Karpas-422 (cell line): ENCODE measurements around the gene SSH2. TPM values are rescaled to one million over a fixed set of nuclear protein-coding genes. Genes with fewer than 3 reads are reported as not detected.

Source experiments
- DNase-seq: peaks from one replicate; pipeline ENCODE4 v3.0.0-alpha.2; 2015
- H2AFZ ChIP-seq: fragments of 200-600 bp; sonication (generic); 2 replicates; pipeline ENCODE4 v1.6.1; 2014; ENCODE audit warnings: antibody characterized with exemption, low read length, mixed read lengths
- H3K27ac ChIP-seq: fragments of 200-600 bp; sonication (generic); 2 replicates; pipeline ENCODE4 v1.5.1; 2014; ENCODE audit warnings: mild to moderate bottlenecking, low read length, moderate library complexity
- H3K27me3 ChIP-seq: fragments of 200-600 bp; sonication (generic); 2 replicates; pipeline ENCODE4 v1.6.1; 2014; ENCODE audit warnings: low read length, mixed read lengths
- H3K36me3 ChIP-seq: fragments of 200-600 bp; sonication (generic); 2 replicates; pipeline ENCODE4 v1.6.1; 2014; ENCODE audit warnings: low read length, mixed read lengths; ENCODE audit not compliant: insufficient read depth
- H3K4me1 ChIP-seq: fragments of 200-600 bp; sonication (generic); 2 replicates; pipeline ENCODE4 v1.6.1; 2014; ENCODE audit warnings: mild to moderate bottlenecking, low read length, mixed read lengths
- H3K4me2 ChIP-seq: fragments of 200-600 bp; sonication (generic); 2 replicates; pipeline ENCODE4 v1.6.1; 2014; ENCODE audit warnings: low read length, low read depth, mild to moderate bottlenecking; ENCODE audit not compliant: poor library complexity, severe bottlenecking
- H3K4me3 ChIP-seq: fragments of 200-600 bp; sonication (generic); 2 replicates; pipeline ENCODE4 v1.5.1; 2014; ENCODE audit warnings: mild to moderate bottlenecking, antibody characterized with exemption, low read length, mixed read lengths
- H3K79me2 ChIP-seq: fragments of 200-600 bp; sonication (generic); 2 replicates; pipeline ENCODE4 v1.6.1; 2014; ENCODE audit warnings: mild to moderate bottlenecking, low read length, mixed read lengths
- H3K9ac ChIP-seq: fragments of 200-600 bp; sonication (generic); 2 replicates; pipeline ENCODE4 v1.6.0; 2014; ENCODE audit warnings: low read length
- H3K9me2 ChIP-seq: fragments of 200-600 bp; sonication (generic), shearing (Covaris generic); replicated peaks from 2 replicates; pipeline ENCODE4 v1.6.0; 2014; ENCODE audit warnings: mild to moderate bottlenecking, low read length, moderate library complexity; ENCODE audit not compliant: insufficient read depth
- H3K9me3 ChIP-seq: fragments of 300-700, 200-600 bp; sonication (generic); 2 replicates; pipeline ENCODE4 v1.6.1; 2014; ENCODE audit warnings: low read length, mixed read lengths
- H4K20me1 ChIP-seq: fragments of 200-600 bp; sonication (generic); 2 replicates; pipeline ENCODE4 v1.6.1; 2014; ENCODE audit warnings: mild to moderate bottlenecking, antibody characterized with exemption, low read length, low read depth; ENCODE audit not compliant: insufficient read depth
- total RNA-seq: library from RNA; depleted of rRNA; stranded (reverse); fragments of >200 nt; shearing (Covaris generic); gene quantifications from 2 replicates; pipeline ENCODE4 v1.2.3, GENCODE V29; 2014; ENCODE audit warnings: low replicate concordance

SSH2 gene
- total RNA-seq, 1 experiment from 2014 or later: 53.9 TPM

DNA sequence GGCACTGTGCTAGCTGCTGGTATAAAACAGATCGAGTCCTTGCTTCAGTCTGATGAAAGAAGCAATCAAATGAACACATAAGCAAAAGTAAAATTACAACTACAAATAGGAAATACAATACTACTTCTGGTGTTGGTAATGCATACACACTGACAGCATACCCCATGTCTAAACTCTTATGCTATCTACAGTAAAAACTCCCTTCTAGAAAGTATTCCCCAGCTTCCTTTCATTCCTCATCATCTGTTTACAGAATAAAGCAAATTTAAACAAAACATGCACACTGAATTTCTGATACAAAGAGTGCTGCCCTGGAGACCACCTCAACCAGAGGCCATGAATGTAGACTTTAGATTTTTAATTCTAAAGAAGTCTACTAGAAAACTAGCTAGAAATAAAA, 109.6 kb downstream of the SSH2 start:
- Histone ChIP-seq H3K27ac (no peak overlapping the region), H3K9ac (no peak overlapping the region), H3K9me2 (no peaks in the 10 kb centered on the region), H3K4me1 (peaks cover 28% of the 10 kb centered on the region), H3K79me2 (peaks cover 75% of the 10 kb centered on the region), H2AFZ (no peak overlapping the region), H3K9me3 (no peaks in the 10 kb centered on the region), H3K36me3 (no peaks in the 10 kb centered on the region), H3K27me3 (no peaks in the 10 kb centered on the region), H4K20me1 (no peaks in the 10 kb centered on the region), H3K4me3 (no peak overlapping the region), H3K4me2 (no peak overlapping the region)
- DNase-seq: no peak

DNA sequence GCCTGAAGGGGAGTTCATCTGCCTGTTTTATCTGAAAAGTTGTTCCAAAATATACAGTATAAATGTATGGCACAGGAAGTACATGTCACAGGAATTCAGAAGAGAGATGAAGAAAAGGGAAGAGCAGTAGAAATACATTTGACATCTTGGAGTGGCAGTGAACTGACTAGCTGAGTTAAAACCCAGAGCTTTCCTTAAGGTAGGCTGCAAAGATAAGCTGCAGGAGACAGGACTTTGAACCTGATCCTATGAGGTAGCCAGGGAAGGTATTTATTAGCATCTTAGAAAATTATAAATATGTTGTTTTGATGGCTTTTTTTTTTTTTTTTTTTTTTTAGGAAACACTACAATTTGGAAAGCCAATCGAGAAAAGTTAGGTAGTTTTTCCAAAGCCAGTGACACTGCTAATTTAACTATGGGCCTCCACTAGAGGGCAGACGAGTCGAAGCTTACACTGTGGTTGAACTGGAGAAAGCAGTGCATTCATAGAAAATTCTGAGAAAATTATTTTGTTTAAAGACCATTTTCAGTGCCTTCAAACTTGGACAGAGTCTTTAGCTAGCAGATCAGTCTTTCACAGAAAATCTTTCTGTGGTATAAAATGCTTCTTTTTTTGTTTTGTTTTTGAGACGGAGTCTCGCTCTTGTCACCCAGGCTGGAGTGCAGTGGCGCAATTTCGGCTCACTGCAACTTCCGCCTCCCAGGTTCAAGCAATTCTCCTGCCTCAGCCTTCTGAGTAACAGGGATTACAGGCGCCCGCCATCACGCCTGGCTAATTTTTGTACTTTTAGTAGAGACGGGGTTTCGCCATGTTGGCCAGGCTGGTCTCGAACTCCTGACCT, 122.3 kb downstream of the SSH2 start:
- no peak overlapping the region for H3K4me2 ChIP-seq
- H3K9me3 ChIP-seq: no peaks in the 10 kb centered on the region
- no peaks in the 10 kb centered on the region for H3K9me2 ChIP-seq
- H2AFZ ChIP-seq: no peak overlapping the region
- H3K79me2 ChIP-seq: peaks cover 70% of the 10 kb centered on the region
- peaks cover 30% of the 10 kb centered on the region for H3K4me1 ChIP-seq
- H3K36me3 ChIP-seq: no peaks in the 10 kb centered on the region
- no peaks in the 10 kb centered on the region for H4K20me1 ChIP-seq
- H3K4me3 ChIP-seq: no peak overlapping the region
- no peak overlapping the region for H3K27ac ChIP-seq
- peak; percentile 90 for DNase-seq
- no peaks in the 10 kb centered on the region for H3K27me3 ChIP-seq
- H3K9ac ChIP-seq: no peak overlapping the region

- Histone ChIP-seq H2AFZ (no peak overlapping the region), H3K27me3 (no peaks in the 10 kb centered on the region), H3K4me3 (no peak overlapping the region), H3K27ac (no peak overlapping the region), H3K79me2 (peaks cover 84% of the 10 kb centered on the region), H3K4me2 (no peak overlapping the region), H3K9me2 (no peaks in the 10 kb centered on the region), H3K36me3 (no peaks in the 10 kb centered on the region; the same call in 1 of the 2 replicates), H4K20me1 (no peaks in the 10 kb centered on the region), H3K9me3 (no peaks in the 10 kb centered on the region), H3K9ac (no peak overlapping the region), H3K4me1 (peaks cover under 1% of the 10 kb centered on the region; the same call in 1 of the 2 replicates)
- no peak for DNase-seq
Observed at GRCh38 chr17:29802246-29802645, 127.8 kb downstream of the SSH2 start.

DNA sequence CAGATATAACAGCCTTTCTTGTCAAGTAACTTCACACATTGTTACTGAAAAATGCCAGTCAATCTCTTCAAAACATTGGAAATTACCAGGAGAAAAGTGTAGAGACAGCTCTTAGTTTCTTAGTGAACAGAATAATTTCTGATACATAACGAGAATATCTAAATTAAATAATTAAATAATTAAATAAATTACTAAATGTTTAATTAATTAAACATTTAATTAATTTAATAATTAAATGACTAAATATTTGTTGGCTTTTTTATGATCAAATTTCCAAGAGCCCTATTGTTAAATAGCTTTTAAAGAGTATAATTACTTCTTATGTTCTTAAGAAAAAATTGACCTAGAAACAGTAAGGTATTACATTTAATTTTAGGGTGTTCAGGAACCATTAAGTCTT, 129.6 kb downstream of the SSH2 start:
- no peak for DNase-seq
- H3K9me3 ChIP-seq: no peaks in the 10 kb centered on the region
- H3K4me1 ChIP-seq: no peaks in the 10 kb centered on the region
- no peak overlapping the region for H3K9ac ChIP-seq
- H3K9me2 ChIP-seq: no peaks in the 10 kb centered on the region
- no peak overlapping the region for H2AFZ ChIP-seq
- no peaks in the 10 kb centered on the region for H3K27me3 ChIP-seq
- no peak overlapping the region for H3K27ac ChIP-seq
- no peak overlapping the region for H3K4me2 ChIP-seq
- H3K4me3 ChIP-seq: no peak overlapping the region
- H3K36me3 ChIP-seq: no peaks in the 10 kb centered on the region; the same call in 1 of the 2 replicates
- peaks cover 70% of the 10 kb centered on the region for H3K79me2 ChIP-seq
- H4K20me1 ChIP-seq: no peaks in the 10 kb centered on the region

GRCh38 chr17:29796652-29797051, 133.4 kb downstream of the SSH2 start:
- peaks cover 6% of the 10 kb centered on the region; the same call in 1 of the 2 replicates for H3K4me1 ChIP-seq
- H3K9me2 ChIP-seq: no peaks in the 10 kb centered on the region
- H3K27me3 ChIP-seq: no peaks in the 10 kb centered on the region
- H3K36me3 ChIP-seq: no peaks in the 10 kb centered on the region; the same call in 1 of the 2 replicates
- H3K9me3 ChIP-seq: no peaks in the 10 kb centered on the region
- no peak overlapping the region for H3K9ac ChIP-seq
- peaks cover 51% of the 10 kb centered on the region for H3K79me2 ChIP-seq
- H4K20me1 ChIP-seq: no peaks in the 10 kb centered on the region
- DNase-seq: no peak
- H3K4me3 ChIP-seq: no peak overlapping the region
- no peak overlapping the region for H2AFZ ChIP-seq
- H3K4me2 ChIP-seq: no peak overlapping the region
- no peak overlapping the region for H3K27ac ChIP-seq

DNA sequence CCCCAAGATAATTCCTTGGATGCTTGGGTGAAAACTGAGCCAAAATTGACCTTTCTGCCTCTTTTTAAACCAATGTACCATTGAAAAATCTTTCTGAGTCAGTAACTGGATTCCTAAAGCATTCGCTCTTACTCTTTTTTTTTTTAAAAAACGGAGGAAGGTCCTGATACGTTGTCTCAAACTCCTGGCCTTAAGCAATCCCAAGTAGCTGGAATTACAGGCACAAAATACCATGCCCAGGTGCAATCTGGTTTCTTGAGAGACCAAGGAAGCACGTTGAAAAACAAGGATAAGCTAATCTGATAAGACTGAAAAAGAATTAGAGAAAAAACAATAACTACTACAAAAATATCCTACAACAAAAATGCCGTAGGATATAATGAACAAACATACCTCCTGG, 136.5 kb downstream of the SSH2 start:
- Histone ChIP-seq H3K4me2 (no peak overlapping the region), H2AFZ (no peak overlapping the region)
- no peak for DNase-seq

GRCh38 chr17:29791336-29792080, 138.5 kb downstream of the SSH2 start:
- Histone ChIP-seq H3K27ac (no peak overlapping the region), H3K4me2 (no peak overlapping the region), H3K36me3 (no peaks in the 10 kb centered on the region), H3K79me2 (peaks cover 22% of the 10 kb centered on the region), H3K27me3 (no peaks in the 10 kb centered on the region), H3K4me1 (peaks cover 6% of the 10 kb centered on the region; the same call in 1 of the 2 replicates), H2AFZ (no peak overlapping the region), H3K9me3 (no peaks in the 10 kb centered on the region), H3K9me2 (no peaks in the 10 kb centered on the region), H3K9ac (no peak overlapping the region), H3K4me3 (no peak overlapping the region), H4K20me1 (no peaks in the 10 kb centered on the region)
- no peak for DNase-seq

More for the DNA sequence above, 136.5 kb downstream of the SSH2 start:
- H3K79me2 ChIP-seq: peaks cover 27% of the 10 kb centered on the region
- H3K4me3 ChIP-seq: no peak overlapping the region
- H3K9ac ChIP-seq: no peak overlapping the region
- no peaks in the 10 kb centered on the region for H4K20me1 ChIP-seq
- H3K9me2 ChIP-seq: no peaks in the 10 kb centered on the region
- no peaks in the 10 kb centered on the region for H3K27me3 ChIP-seq
- H3K27ac ChIP-seq: no peak overlapping the region
- no peaks in the 10 kb centered on the region for H3K36me3 ChIP-seq
- peaks cover 6% of the 10 kb centered on the region; the same call in 1 of the 2 replicates for H3K4me1 ChIP-seq
- no peaks in the 10 kb centered on the region for H3K9me3 ChIP-seq
